ENCODE results near the gene RIPOR3.
A peak's percentile ranks its signal among the peaks of the same experiment; 100 is the strongest.

The RIPOR3 gene

DNA sequence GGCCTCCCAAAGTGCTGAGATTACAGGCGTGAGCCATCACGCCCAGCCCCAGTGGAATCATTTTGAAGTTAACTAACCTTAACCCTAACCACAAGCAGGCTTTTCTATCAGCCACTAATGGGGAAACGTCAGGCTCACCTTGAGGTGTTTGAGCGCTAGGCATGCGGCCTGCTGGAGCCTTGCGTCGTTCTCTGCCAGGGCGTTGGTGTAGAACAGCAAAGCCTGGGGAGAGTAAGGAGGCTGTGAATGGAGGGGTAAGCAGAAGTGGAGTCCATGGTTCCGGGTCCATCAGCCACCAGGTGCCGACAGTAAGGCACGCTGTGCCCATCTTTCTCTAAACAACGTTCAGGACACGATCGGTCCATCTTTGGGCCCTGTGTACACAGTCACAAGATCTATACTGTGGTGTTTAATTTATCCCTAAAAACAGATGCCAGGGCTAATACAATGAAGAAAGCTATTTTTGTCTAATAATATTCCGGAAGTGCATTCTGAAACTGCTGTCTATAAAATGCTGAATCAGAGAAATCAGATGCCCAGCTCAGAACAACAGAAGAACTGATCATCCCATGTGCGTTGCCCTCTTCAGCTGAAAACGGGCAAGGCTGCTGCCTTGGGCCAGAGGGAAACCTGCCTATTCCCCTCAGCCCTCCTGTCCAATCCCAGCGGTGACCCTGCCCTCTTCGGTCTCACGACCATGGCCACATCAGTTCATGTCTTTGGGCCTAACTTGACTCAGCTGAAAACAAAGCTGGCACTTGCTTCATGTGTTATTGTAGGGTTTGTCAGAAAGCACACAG lies 101.6 kb downstream of the RIPOR3 start:
- DNase-seq (ENCODE audit: low read depth): no peak
- no peak overlapping the region for H3K4me3 ChIP-seq (ENCODE audit: low read length)
- TF ChIP-seq CTCF (IDR thresholded peaks at IDR 0.05; ENCODE audit: insufficient read depth, low read depth, low read length, missing control alignments): no peak

DNA sequence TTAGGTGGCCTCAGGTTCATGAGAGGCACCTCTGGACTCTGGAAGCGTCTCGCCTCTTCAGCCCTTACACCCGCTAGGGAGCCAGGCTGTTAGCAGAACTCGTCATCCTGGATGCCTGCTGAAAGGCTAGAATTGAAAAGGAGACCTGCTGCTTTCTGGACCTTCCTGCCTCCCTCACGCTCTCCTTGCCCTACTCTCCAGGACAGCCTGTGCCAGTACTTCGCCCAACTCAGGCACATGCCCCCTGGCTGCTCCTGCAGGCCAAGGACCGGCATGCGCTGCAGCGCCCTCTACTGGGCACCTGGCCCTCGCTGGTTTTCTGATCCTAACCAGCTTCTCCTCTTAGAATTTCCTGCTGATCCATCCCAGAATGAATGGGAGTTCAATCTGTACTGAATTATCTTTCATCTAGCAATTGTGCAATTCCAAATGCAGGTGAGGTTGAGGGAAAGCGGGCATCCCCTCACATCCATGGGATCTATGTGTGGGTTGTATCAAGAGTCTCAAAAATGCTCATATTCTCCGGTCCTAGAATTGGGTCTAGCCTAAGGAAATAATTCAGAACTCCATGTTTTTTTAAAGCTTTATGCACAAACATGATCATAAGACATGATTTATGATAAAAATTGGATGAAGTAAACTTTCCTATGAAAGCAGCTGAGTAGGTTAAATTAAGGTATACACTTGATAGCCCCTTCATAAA lies 103.2 kb downstream of the RIPOR3 start:
- peak; percentile 96 for TF ChIP-seq CTCF (IDR thresholded peaks at IDR 0.05; ENCODE audit: insufficient read depth, low read depth, low read length, missing control alignments)
- peak; percentile 72 for DNase-seq (ENCODE audit: low read depth)
- H3K4me3 ChIP-seq (ENCODE audit: low read length): no peak overlapping the region

DNA sequence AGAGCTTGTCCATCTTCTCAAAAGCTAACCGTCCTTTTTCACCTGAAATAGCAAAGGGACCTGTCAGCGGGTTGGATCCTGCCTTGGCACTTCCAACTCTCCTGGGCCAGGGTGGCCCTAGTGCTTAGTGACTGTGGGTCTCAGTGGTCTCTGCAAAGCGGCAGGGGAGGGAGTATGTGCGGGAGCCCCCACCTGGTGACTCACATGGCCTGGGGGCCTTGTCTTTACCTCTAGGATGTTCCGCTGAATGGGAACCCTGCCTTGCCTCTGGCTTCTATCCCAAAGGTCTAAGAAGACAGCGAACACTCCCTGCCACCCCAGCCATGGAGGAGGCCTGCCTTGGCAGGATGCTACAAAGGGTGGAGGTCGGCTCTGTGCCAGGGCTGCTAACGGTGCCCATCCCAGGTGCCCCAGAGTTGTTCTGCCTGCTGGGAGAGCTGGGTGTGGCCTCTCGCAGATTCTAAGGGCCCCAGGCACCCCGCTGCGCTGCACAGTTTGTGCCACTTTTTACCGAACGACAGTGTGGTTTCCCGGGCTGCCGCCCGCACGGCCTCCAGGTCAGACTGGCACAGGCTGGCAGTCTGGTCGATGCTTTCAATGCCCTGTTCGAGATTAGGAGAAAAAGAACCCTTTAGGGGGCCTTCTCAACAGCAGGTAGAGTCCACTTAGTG lies 103.9 kb downstream of the RIPOR3 start:
- no peak overlapping the region for H3K4me3 ChIP-seq (ENCODE audit: low read length)
- TF ChIP-seq CTCF (IDR thresholded peaks at IDR 0.05; ENCODE audit: insufficient read depth, low read depth, low read length, missing control alignments): no peak
- DNase-seq (ENCODE audit: low read depth): peak; percentile 69

- no peak overlapping the region for H3K4me3 ChIP-seq (ENCODE audit: low read length)
- no peak for DNase-seq (ENCODE audit: low read depth)
- TF ChIP-seq CTCF (IDR thresholded peaks at IDR 0.05; ENCODE audit: insufficient read depth, low read depth, low read length, missing control alignments): no peak
Observed at GRCh38 chr20:50586531-50587232, 104.7 kb downstream of the RIPOR3 start.

DNA sequence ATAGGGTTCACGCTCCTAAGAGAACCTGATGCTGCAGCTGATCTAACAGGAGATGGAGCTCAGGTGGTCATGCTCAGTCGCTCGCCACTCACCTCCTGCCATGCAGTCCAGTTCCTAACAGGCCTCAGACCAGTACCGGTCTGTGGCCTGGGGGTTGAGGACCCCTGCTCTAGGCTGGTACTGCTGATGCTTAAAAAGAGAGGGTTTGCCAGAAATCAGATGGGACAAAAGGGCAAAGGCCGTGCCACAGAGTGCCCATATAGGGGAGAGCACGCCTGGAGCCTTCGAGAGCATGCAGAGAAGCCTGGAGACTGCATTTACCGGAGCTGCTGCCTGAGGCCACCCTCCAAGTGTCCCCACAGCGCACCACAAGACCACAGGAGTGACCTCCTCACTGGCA lies 105.7 kb downstream of the RIPOR3 start:
- no peak overlapping the region for H3K4me3 ChIP-seq (ENCODE audit: low read length)
- TF ChIP-seq CTCF (IDR thresholded peaks at IDR 0.05; ENCODE audit: insufficient read depth, low read depth, low read length, missing control alignments): no peak
- no peak for DNase-seq (ENCODE audit: low read depth)

DNA sequence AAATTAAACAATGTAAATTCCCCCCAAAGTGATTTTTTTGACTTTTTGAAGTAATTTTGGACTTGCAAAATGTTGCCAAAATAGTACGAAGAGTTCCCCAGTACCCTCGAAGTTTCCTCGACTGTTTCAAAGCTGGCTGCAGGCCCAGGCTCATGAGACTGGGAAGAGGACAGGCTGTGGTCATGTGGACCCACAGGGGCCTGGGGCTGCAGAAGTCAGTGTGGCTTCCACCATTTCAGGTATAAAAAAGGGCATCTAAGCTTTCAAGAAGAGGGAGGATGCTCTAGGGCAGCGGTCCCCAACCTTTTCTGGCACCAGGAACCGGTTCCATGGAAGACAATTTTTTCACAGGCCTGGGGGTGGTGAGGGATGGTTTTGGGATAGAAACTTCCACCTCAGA lies 106.1 kb downstream of the RIPOR3 start:
- no peak overlapping the region for H3K4me3 ChIP-seq (ENCODE audit: low read length)
- no peak for DNase-seq (ENCODE audit: low read depth)
- TF ChIP-seq CTCF (IDR thresholded peaks at IDR 0.05; ENCODE audit: insufficient read depth, low read depth, low read length, missing control alignments): no peak

All from epithelial cell of esophagus (primary cell).